Thyroid gland (tissue), 4 donors: ENCODE measurements around the gene PDIA2. TPM values are rescaled to one million over a fixed set of nuclear protein-coding genes. Genes with fewer than 3 reads are reported as not detected.

Source experiments
- DNase-seq, 2 donors: peaks; one replicate each; pipeline ENCODE4 v3.0.0-alpha.2; 2019
- H3K27ac ChIP-seq, 3 donors: fragments of 200-600 bp; sonication (generic); 1 replicate in 2 of 3; 2 replicates in 1 of 3; pipeline ENCODE4 v1.5.1; 2016 to 2019; ENCODE audit warnings: mild to moderate bottlenecking in 1 of 3, moderate library complexity in 1 of 3
- H3K27me3 ChIP-seq: fragments of 200-600 bp; sonication (generic); one replicate; pipeline ENCODE4 v1.5.1; 2019
- H3K36me3 ChIP-seq, 2 donors: fragments of 200-600 bp; sonication (generic); one replicate each; pipeline ENCODE4 v1.5.1; 2016 to 2019
- H3K4me1 ChIP-seq, 2 donors: fragments of 200-600 bp; sonication (generic); one replicate each; pipeline ENCODE4 v1.5.1; 2017 to 2019
- H3K4me3 ChIP-seq, 3 donors: fragments of 200-600 bp; sonication (generic); replicated peaks in 1 of 3; 1 replicate in 2 of 3; 2 replicates in 1 of 3; pipeline ENCODE4 v1.5.1; 2016; ENCODE audit warnings: mild to moderate bottlenecking in 1 of 3
- H3K9me3 ChIP-seq: fragments of 200-600 bp; sonication (generic); one replicate; pipeline ENCODE4 v1.5.1; 2017
- CTCF ChIP-seq, 6 experiments: fragments of 200-600 bp in 3 of 6; fragments of 450-650 bp in 3 of 6; sonication (generic) in 3 of 6; IDR thresholded peaks; one replicate each; pipeline ENCODE4 v1.5.1; 2016 to 2019; ENCODE audit warnings: antibody characterized with exemption in 6 of 6, mild to moderate bottlenecking in 2 of 6, inconsistent platforms in 1 of 6, moderate library complexity in 1 of 6
- POLR2A ChIP-seq, 2 donors: fragments of 450-650 bp; IDR thresholded peaks; one replicate each; pipeline ENCODE4 v1.6.1; 2017; ENCODE audit warnings: antibody characterized with exemption in 2 of 2, mild to moderate bottlenecking in 2 of 2, moderate library complexity in 1 of 2
- WGBS, 2 donors: methylation state at CpG; one replicate each; pipeline ENCODE4 v1.1.5; 2017; 5-methylcytosine and 5-hydroxymethylcytosine counted together
- intact Hi-C: fragments of 100-400 bp; cut with DNase I; formaldehyde crosslinking; loops from one replicate; pipeline ENCODE4 v1.15.1; 2023
- total RNA-seq, 4 donors: library from RNA; depleted of rRNA; stranded (reverse); fragments of >200 nt; gene quantifications; one replicate each; pipeline ENCODE4 v1.2.3, GENCODE V29; 2016

Gene PDIA2
- total RNA-seq, 4 donors from 2014 or later: 0.81 TPM; not detected in 3

GRCh38 chr16:291539-291938 lies 8.6 kb downstream of the PDIA2 start:
- Histone ChIP-seq H3K27me3 (no peaks in the 10 kb centered on the region), H3K4me3 (no peak overlapping the region), H3K27ac (no peak overlapping the region), H3K36me3 (peaks cover 32 to 36% of the 10 kb centered on the region in 2 donors), H3K4me1 (no peaks in the 10 kb centered on the region), H3K9me3 (no peaks in the 10 kb centered on the region)
- intact Hi-C loops: no loop called here
- no peak for TF ChIP-seq CTCF (IDR thresholded peaks at IDR 0.05)
- TF ChIP-seq POLR2A (IDR thresholded peaks at IDR 0.05): no peak
- WGBS, 2 donors: 95 to 96% methylated on average over 14 to 17 of the region's 17 CpGs
- no peak for DNase-seq

- H3K9me3 ChIP-seq: no peaks in the 10 kb centered on the region
- H3K36me3 ChIP-seq: peaks cover 34 to 46% of the 10 kb centered on the region in 2 donors
- H3K4me1 ChIP-seq: no peaks in the 10 kb centered on the region
- intact Hi-C loops: no loop called here
- TF ChIP-seq POLR2A (IDR thresholded peaks at IDR 0.05) (no peak), CTCF (IDR thresholded peaks at IDR 0.05) (no peak)
- H3K27me3 ChIP-seq: no peaks in the 10 kb centered on the region
- H3K4me3 ChIP-seq: no peak overlapping the region
- 93 to 95% methylated on average over 19 to 32 of the region's 32 CpGs for WGBS, 2 donors
- H3K27ac ChIP-seq: no peak overlapping the region
- DNase-seq: no peak
Measured at GRCh38 chr16:293043-293775, 10.2 kb downstream of the PDIA2 start.

DNA sequence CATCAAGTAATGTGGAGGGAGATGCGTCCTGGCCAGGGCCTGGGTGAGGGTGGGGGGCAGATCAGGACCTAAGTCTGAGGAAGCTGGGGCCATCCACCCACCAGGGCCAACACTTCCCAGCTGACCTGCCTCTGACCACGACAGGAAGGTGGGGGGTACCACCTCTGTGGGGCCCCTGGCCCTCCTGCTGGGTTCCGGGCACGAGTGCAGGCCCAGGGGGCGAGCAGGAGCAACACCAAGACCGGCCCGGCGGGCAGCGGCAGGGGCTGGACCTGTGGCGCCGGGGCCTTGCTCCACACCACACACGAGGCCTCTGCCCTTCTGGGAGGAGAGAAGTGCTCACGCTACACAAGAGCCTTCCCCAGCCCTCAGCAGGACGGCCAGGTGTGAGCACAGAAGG lies 13.3 kb downstream of the PDIA2 start:
- Histone ChIP-seq H3K27me3 (no peaks in the 10 kb centered on the region), H3K4me3 (no peak overlapping the region), H3K4me1 (no peaks in the 10 kb centered on the region), H3K36me3 (peaks cover 23 to 38% of the 10 kb centered on the region in 2 donors), H3K9me3 (no peaks in the 10 kb centered on the region), H3K27ac (no peak overlapping the region)
- WGBS, 2 donors: 96 to 97% methylated on average over 6 to 12 of the region's 14 CpGs
- TF ChIP-seq CTCF (IDR thresholded peaks at IDR 0.05): no peak
- no peak for TF ChIP-seq POLR2A (IDR thresholded peaks at IDR 0.05)
- intact Hi-C loops: no loop called here
- DNase-seq: no peak

- TF ChIP-seq POLR2A (IDR thresholded peaks at IDR 0.05): no peak
- no peak for TF ChIP-seq CTCF (IDR thresholded peaks at IDR 0.05)
- no peaks in the 10 kb centered on the region for H3K27me3 ChIP-seq
- H3K36me3 ChIP-seq: peaks cover 19 to 35% of the 10 kb centered on the region in 2 donors
- intact Hi-C loops: no loop called here
- no peak overlapping the region for H3K4me3 ChIP-seq
- H3K9me3 ChIP-seq: no peaks in the 10 kb centered on the region
- WGBS, 2 donors: 92 to 93% methylated on average over 32 to 36 of the region's 37 CpGs
- DNase-seq: no peak
- H3K27ac ChIP-seq: no peak overlapping the region
- H3K4me1 ChIP-seq: no peaks in the 10 kb centered on the region
Measured at GRCh38 chr16:296806-297510, 14.0 kb downstream of the PDIA2 start.

DNA sequence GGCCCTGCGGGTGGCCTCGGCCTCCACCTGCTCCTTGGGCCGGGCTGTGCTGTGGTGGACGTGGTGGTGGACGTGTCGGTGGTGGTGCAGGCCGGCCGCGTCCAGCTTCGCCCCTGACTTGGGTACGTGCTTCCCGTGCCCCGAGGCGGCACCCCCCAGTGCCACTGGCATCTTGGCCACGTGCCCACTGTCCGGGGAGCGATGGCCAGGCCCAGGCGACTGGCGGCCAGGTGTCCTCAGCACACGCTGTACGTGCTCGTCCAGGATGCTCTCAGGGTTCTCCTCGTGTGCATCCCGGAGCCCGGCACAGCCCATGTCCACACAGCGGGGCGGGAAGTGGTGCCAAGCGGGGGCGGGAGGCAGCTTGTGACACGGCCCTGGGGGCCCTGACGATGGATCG lies 14.9 kb downstream of the PDIA2 start:
- intact Hi-C loops: no loop called here
- Histone ChIP-seq H3K27ac (no peak overlapping the region), H3K36me3 (peaks cover 15 to 26% of the 10 kb centered on the region in 2 donors), H3K4me1 (no peaks in the 10 kb centered on the region), H3K4me3 (no peak overlapping the region), H3K9me3 (no peaks in the 10 kb centered on the region), H3K27me3 (no peaks in the 10 kb centered on the region)
- no peak for DNase-seq
- WGBS, 2 donors: 92 to 96% methylated on average over 20 to 23 of the region's 32 CpGs
- TF ChIP-seq CTCF (IDR thresholded peaks at IDR 0.05) (no peak), POLR2A (IDR thresholded peaks at IDR 0.05) (no peak)
